ENCODE data around the gene IDS. TPM values are rescaled to one million over a fixed set of nuclear protein-coding genes. Genes with fewer than 3 reads are reported as not detected.

Gene IDS
- total RNA-seq, 3 donors from 2014 or later, result 38.7 to 84.3 (median 54.7) TPM

DNA sequence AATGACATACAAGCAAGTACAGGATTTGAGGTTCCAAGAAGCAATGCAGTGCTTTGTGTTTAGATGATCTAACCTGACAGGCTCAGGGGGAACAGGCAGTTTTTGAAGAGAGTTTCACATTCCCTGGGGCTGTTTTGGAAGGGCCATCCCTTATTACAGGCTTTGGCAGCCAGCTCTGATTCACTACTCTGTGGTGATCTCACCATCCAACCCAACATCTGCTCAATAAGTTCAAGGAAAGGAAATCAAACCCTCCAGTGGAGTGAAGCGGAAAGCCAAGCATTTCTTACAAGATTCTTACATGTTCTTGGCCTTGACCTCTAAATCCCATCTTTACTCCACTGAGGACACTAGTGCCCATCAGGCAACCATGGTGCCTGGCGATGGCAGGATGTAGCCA is 7.5 kb downstream of the IDS start:
- intact Hi-C loops (cut with DNase I, micrococcal nuclease), result no loop called here
- Histone ChIP-seq H3K4me1 (ENCODE audit: low read depth) (no peaks in the 10 kb centered on the region), H3K36me3 (ENCODE audit: low read depth) (no peaks in the 10 kb centered on the region), H3K9me3 (no peaks in the 10 kb centered on the region), H3K4me3 (no peak overlapping the region)
- ATAC-seq (no peak), DNase-seq (no peak)
- TF ChIP-seq, protein P1, sequence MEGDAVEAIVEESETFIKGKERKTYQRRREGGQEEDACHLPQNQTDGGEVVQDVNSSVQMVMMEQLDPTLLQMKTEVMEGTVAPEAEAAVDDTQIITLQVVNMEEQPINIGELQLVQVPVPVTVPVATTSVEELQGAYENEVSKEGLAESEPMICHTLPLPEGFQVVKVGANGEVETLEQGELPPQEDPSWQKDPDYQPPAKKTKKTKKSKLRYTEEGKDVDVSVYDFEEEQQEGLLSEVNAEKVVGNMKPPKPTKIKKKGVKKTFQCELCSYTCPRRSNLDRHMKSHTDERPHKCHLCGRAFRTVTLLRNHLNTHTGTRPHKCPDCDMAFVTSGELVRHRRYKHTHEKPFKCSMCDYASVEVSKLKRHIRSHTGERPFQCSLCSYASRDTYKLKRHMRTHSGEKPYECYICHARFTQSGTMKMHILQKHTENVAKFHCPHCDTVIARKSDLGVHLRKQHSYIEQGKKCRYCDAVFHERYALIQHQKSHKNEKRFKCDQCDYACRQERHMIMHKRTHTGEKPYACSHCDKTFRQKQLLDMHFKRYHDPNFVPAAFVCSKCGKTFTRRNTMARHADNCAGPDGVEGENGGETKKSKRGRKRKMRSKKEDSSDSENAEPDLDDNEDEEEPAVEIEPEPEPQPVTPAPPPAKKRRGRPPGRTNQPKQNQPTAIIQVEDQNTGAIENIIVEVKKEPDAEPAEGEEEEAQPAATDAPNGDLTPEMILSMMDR (IDR thresholded peaks at IDR 0.05), result no peak

DNA sequence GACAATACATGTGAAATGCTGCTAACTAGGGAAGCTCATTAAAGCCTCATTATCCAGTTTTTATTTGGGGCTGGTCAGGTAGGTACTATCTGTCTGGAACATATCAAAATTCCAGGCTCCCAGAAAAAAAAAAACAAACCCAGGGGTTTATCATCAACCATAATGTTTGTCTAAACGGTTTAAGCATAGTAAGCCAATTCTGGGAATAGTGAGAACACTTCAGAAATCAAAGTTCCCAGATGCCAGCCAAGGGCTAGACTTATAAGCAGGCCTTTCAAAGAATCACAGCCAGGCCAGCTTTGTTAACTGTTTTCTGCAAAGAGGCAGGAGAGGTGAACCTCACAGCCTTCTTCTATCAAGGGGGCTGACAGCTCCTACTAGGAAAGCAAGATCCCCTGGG is 8.1 kb downstream of the IDS start:
- DNase-seq (no peak), ATAC-seq (no peak)
- Histone ChIP-seq H3K36me3 (ENCODE audit: low read depth) (no peaks in the 10 kb centered on the region), H3K4me3 (no peak overlapping the region), H3K4me1 (ENCODE audit: low read depth) (peaks cover 5% of the 10 kb centered on the region), H3K9me3 (no peaks in the 10 kb centered on the region)
- intact Hi-C loops (cut with DNase I, micrococcal nuclease), result no loop called here
- TF ChIP-seq, protein P1 (IDR thresholded peaks at IDR 0.05), result no peak

DNA sequence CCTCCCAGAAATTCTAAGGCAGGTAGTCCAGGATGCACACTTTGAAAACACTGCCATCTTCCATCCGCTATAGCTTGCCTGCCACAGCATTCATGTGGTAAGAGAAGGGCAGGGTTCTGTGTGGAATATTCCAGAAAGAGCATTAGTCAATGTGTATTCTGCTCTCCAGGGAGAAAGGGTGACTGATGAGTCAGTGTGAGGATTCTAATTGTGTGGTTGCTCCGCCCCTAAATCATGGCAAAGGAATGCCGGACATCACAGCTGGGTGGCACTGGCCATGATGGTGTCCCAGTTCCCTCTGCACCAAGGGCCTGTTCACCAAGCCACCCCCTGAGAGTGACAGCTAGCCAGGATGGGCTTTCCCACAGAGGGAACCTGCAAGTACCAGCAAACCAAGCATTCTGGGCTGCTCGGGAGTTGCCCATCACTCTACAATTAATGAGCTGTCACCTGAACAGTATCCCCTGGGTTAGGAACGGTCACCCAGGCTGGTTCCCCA is 9.5 kb downstream of the IDS start:
- ATAC-seq (peak; percentile 74), DNase-seq (no peak)
- Histone ChIP-seq H3K4me3 (no peak overlapping the region), H3K36me3 (ENCODE audit: low read depth) (no peaks in the 10 kb centered on the region), H3K4me1 (ENCODE audit: low read depth) (peaks cover 5% of the 10 kb centered on the region), H3K9me3 (no peaks in the 10 kb centered on the region)
- intact Hi-C loops (cut with DNase I, micrococcal nuclease), result no loop called here
- TF ChIP-seq, protein P1 (IDR thresholded peaks at IDR 0.05), result no peak

DNA sequence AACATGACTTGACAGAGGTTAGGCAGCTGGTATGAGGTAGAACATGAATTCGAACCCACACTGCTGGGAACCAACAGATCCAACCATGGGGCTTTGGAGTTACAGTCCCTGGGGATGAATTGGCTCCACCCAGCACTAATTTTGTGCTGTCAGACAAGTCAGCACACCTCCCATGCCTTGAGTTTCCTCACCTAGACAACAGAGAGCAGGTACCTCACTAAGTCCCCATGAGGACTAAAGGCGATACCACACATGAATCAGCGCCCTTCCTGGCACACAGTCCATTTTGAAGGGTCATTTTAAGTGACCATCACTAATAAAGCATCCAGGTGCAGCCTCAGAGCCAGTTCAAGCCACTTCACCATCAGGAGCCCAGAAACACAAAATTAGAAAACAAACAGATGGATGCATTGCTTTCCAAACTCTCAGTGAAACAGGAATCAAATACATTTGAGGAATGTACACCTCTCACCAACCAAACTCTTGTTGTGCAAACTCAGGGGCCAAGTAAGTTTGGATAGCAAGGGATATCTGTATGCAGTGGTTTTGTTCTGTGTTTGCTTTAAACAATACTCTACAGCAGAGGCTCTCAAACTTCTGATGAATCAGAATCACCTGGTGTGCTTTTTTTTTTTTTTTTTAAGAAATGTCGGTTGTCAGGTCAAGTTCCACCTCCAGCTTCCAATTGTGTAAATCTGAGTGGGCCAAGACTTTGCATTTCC is 10.1 kb downstream of the IDS start:
- Histone ChIP-seq H3K4me3 (no peak overlapping the region), H3K9me3 (no peaks in the 10 kb centered on the region), H3K36me3 (ENCODE audit: low read depth) (no peaks in the 10 kb centered on the region), H3K4me1 (ENCODE audit: low read depth) (peaks cover 5% of the 10 kb centered on the region)
- no peak for ATAC-seq
- TF ChIP-seq, protein P1 (IDR thresholded peaks at IDR 0.05), result no peak
- DNase-seq, result no peak
- intact Hi-C loops (cut with DNase I, micrococcal nuclease), result no loop called here

DNA sequence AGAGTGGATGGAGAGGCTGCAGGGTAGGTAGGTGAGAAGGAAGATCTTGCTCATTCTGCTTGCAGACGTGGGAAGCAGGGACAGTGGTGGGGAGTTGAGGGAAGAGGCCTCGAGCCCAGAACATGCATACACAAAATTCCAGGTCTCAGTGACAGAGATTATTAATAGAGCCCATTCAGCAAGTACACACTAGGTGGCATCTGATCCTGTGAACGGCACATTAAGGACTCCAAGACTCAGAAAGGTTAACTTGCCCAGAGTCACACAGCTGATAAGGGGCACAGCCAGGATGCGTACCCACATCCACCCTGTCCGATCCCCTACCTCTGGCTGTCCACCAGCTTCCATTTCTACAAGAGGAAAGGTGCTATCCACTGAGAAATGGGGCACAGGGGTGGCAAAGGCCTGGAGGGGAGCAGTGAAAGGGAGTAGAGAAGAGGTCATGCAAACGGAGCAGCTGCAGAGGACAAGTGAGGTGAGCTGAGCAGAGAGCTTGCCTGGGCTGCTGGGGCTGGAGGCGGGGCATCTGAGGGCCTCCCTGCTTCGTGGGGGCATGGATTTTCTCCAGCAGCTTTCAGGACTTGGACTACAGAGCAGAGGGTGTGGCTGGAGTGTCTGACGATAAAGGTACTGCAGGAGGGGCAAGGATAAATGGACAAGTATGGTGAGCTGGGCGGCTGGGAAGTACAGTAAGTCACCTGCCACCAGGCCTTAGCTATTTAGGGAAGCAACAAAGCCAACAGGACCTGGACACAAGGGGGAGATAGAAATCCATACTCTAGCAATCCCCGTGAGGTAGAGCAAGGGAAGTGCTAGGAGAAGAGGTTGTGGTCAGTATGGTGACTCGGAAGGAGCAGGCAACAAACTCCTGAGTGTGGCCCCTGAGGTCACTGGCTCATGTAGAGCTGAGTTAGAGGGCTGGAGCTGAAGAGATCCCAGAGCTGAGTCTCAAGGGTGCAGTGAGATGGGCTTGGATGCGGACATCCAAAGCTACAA is 11.2 kb downstream of the IDS start:
- Histone ChIP-seq H3K4me1 (ENCODE audit: low read depth) (peaks cover 5% of the 10 kb centered on the region), H3K36me3 (ENCODE audit: low read depth) (no peaks in the 10 kb centered on the region), H3K9me3 (no peaks in the 10 kb centered on the region), H3K4me3 (no peak overlapping the region)
- TF ChIP-seq, protein P1 (IDR thresholded peaks at IDR 0.05), result no peak
- ATAC-seq (peak; percentile 54), DNase-seq (peak in 2 of 3 donors; percentile 14 to 41)
- intact Hi-C loops (cut with DNase I, micrococcal nuclease), result no loop called here
